GM23338 (cell line): Measurements from ENCODE around the gene FANK1. TPM values are rescaled to one million over a fixed set of nuclear protein-coding genes. Genes with fewer than 3 reads are reported as not detected.

Experiments used
- ATAC-seq: fragments of 200-7000 bp; cut with Tn5 transposase; 3 replicates; pipeline ENCODE4 v1.9.1; 2020
- DNase-seq: peaks from one replicate; pipeline ENCODE4 v3.0.0-alpha.2; 2015; ENCODE audit warnings: low spot score
- H2AFZ ChIP-seq: fragments of 200-600 bp; sonication (generic); 2 replicates; pipeline ENCODE4 v1.8.0; 2016; ENCODE audit warnings: antibody characterized with exemption, mild to moderate bottlenecking, moderate library complexity
- H3F3A ChIP-seq: fragments of 200-600 bp; sonication (generic); replicated peaks from 2 replicates; pipeline ENCODE4 v1.8.0; 2017; ENCODE audit warnings: antibody characterized with exemption, mixed run types, low read depth
- H3K27ac ChIP-seq: fragments of 200-600 bp; sonication (generic); 2 replicates; pipeline ENCODE4 v1.6.1; 2016; ENCODE audit warnings: low read depth
- H3K27me3 ChIP-seq: fragments of 200-600 bp; sonication (generic); 2 replicates; pipeline ENCODE4 v1.8.0; 2016; ENCODE audit warnings: mild to moderate bottlenecking, mixed run types, moderate library complexity; ENCODE audit not compliant: insufficient read depth
- H3K36me3 ChIP-seq: fragments of 200-600 bp; sonication (generic); 2 replicates; pipeline ENCODE4 v1.8.0; 2016; ENCODE audit warnings: mild to moderate bottlenecking; ENCODE audit not compliant: insufficient read depth
- H3K4me1 ChIP-seq: fragments of 200-600 bp; sonication (generic); 2 replicates; pipeline ENCODE4 v1.8.0; 2016; ENCODE audit warnings: mild to moderate bottlenecking, moderate library complexity; ENCODE audit not compliant: insufficient read depth
- H3K4me2 ChIP-seq: fragments of 200-600 bp; sonication (generic); 2 replicates; pipeline ENCODE4 v1.7.1; 2017; ENCODE audit warnings: mixed run types
- H3K4me3 ChIP-seq: fragments of 200-600 bp; sonication (generic); 2 replicates; pipeline ENCODE4 v1.6.1; 2016; ENCODE audit warnings: mixed run types
- H3K79me2 ChIP-seq: fragments of 200-600 bp; sonication (generic); replicated peaks from 2 replicates; pipeline ENCODE4 v1.8.0; 2017; ENCODE audit warnings: mild to moderate bottlenecking; ENCODE audit not compliant: insufficient read depth
- H3K9me2 ChIP-seq: fragments of 200-600 bp; sonication (generic); 2 replicates; pipeline ENCODE4 v1.8.0; 2017; ENCODE audit not compliant: insufficient read depth
- H4K20me1 ChIP-seq: fragments of 200-600 bp; sonication (generic); replicated peaks from 2 replicates; pipeline ENCODE4 v1.8.0; 2017; ENCODE audit warnings: mild to moderate bottlenecking; ENCODE audit not compliant: insufficient read depth
- H3K27ac Mint-ChIP-seq: 2 replicates; pipeline ENCODE4 v1.8.0; 2020; ENCODE audit warnings: inconsistent platforms, mild to moderate bottlenecking, moderate library complexity, mixed read lengths
- H3K27me3 Mint-ChIP-seq: 3 replicates; pipeline ENCODE4 v1.8.0; 2022; ENCODE audit warnings: low read depth, mild to moderate bottlenecking, moderate library complexity, mixed read lengths, inconsistent platforms; ENCODE audit not compliant: insufficient read depth, poor library complexity
- H3K36me3 Mint-ChIP-seq: 3 replicates; pipeline ENCODE4 v1.8.0; 2021; ENCODE audit warnings: low read depth, mild to moderate bottlenecking, inconsistent platforms, moderate library complexity, mixed read lengths
- H3K4me1 Mint-ChIP-seq: 3 replicates; pipeline ENCODE4 v1.8.0; 2020; ENCODE audit warnings: mild to moderate bottlenecking, inconsistent platforms, mixed read lengths
- H3K4me3 Mint-ChIP-seq: 3 replicates; pipeline ENCODE4 v1.8.0; 2021; ENCODE audit warnings: moderate library complexity, mild to moderate bottlenecking, inconsistent platforms, mixed read lengths
- H3K9me3 Mint-ChIP-seq: 3 replicates; pipeline ENCODE4 v1.8.0; 2020; ENCODE audit warnings: moderate library complexity, mild to moderate bottlenecking, inconsistent platforms, mixed read lengths
- CREB1 ChIP-seq: fragments of 250-450 bp; sonication (Bioruptor Pico); IDR thresholded peaks from 2 replicates; pipeline ENCODE4 v1.5.0; 2020; ENCODE audit warnings: low read depth, mild to moderate bottlenecking, moderate library complexity
- EZH2 ChIP-seq: fragments of 200-600 bp; sonication (generic); IDR thresholded peaks from one replicate; pipeline ENCODE4 v1.8.0; 2017; ENCODE audit warnings: antibody characterized with exemption, mild to moderate bottlenecking, low read depth; ENCODE audit not compliant: unreplicated experiment
- EZH2phosphoT487 ChIP-seq: fragments of 200-600 bp; sonication (generic); IDR thresholded peaks from one replicate; pipeline ENCODE4 v1.8.1; 2018; ENCODE audit warnings: antibody characterized with exemption; ENCODE audit not compliant: unreplicated experiment
- JUNB ChIP-seq: IDR thresholded peaks from one replicate; pipeline ENCODE4 v1.6.1; 2016; ENCODE audit warnings: antibody characterized with exemption; ENCODE audit not compliant: unreplicated experiment
- NANOG ChIP-seq: IDR thresholded peaks from 2 replicates; pipeline ENCODE4 v1.6.1; 2016; ENCODE audit warnings: antibody characterized with exemption, borderline replicate concordance
- REST ChIP-seq: IDR thresholded peaks from one replicate; pipeline ENCODE4 v1.6.1; 2018; ENCODE audit warnings: antibody characterized with exemption; ENCODE audit not compliant: unreplicated experiment
- STAT1 ChIP-seq: IDR thresholded peaks from one replicate; pipeline ENCODE4 v1.6.1; 2016; ENCODE audit warnings: antibody characterized with exemption; ENCODE audit not compliant: unreplicated experiment
- ZNF114 ChIP-seq: fragments of 250-450 bp; sonication (Bioruptor Pico); IDR thresholded peaks from 2 replicates; pipeline ENCODE4 v1.5.0; 2020; ENCODE audit warnings: mild to moderate bottlenecking, moderate library complexity
- ZNF462 ChIP-seq: fragments of 250-450 bp; sonication (Bioruptor Pico); IDR thresholded peaks from 2 replicates; pipeline ENCODE4 v1.5.0; 2020; ENCODE audit warnings: mild to moderate bottlenecking, moderate library complexity
- polyA plus RNA-seq: library from polyadenylated mRNA; unstranded; fragments of >200 nt; fragmentation: Nextera tagmentation; extraction: Ambion mirVana; gene quantifications from 2 replicates; pipeline ENCODE4 v1.2.1, GENCODE V29; 2016
- total RNA-seq: library from RNA; depleted of rRNA; stranded (reverse); fragments of >200 nt; shearing (Covaris generic); gene quantifications from 2 replicates; pipeline ENCODE4 v1.2.3, GENCODE V29; 2014
- TF ChIP-seq, protein P1 (sequence below), 2 experiments: fragments of 200-600 bp in 1 of 2; sonication (generic) in 1 of 2; conservative IDR thresholded peaks; 2 replicates each; pipeline versions ENCODE4 v1.5.1 to v1.6.1; 2016 to 2017; ENCODE audit warnings: antibody characterized with exemption in 2 of 2, low read depth in 2 of 2, mild to moderate bottlenecking in 2 of 2, moderate library complexity in 1 of 2
- TF ChIP-seq, protein P2 (sequence below): IDR thresholded peaks from 2 replicates; pipeline ENCODE4 v1.6.1; 2016; ENCODE audit warnings: antibody characterized with exemption

Gene FANK1
- total and polyA plus RNA-seq, 2 experiments from 2014 or later: 0.37 to 0.69 TPM

GRCh38 chr10:125989791-125990190 is 93.4 kb downstream of the FANK1 start (continued):
- no peak for TF ChIP-seq REST

DNA sequence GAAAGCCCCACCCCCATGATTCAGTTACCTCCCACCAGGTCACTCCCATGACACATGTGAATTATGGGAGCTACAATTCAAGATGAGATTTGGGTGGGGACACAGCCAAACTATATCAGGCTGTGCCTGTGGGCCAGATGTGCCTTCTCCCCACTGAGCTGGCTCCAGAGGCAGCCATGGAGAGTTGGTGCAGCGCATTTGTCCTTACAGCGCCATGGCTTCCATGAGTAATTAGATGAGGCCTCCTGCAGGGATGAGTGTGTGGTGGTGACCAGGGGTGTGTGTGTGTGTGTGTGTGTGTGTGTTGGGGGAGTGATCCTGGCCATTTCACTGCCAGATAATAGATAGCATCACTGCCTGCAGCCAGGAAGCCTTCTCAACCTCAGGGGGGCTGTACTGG is 94.6 kb downstream of the FANK1 start:
- Mint-ChIP-seq H3K27ac (no peak overlapping the region), H3K4me3 (no peak overlapping the region), H3K4me1 (no peaks in the 10 kb centered on the region), H3K27me3 (no peaks in the 10 kb centered on the region), H3K36me3 (peaks cover 2% of the 10 kb centered on the region; the same call in 1 of the 3 replicates), H3K9me3 (peaks cover 12% of the 10 kb centered on the region; the same call in 2 of the 3 replicates)
- Histone ChIP-seq H3K4me2 (no peak overlapping the region), H3K27me3 (no peaks in the 10 kb centered on the region), H3K4me1 (no peaks in the 10 kb centered on the region), H3K4me3 (no peak overlapping the region), H3K27ac (no peak overlapping the region), H3F3A (no peaks in the 10 kb centered on the region), H3K9me2 (peaks cover 6% of the 10 kb centered on the region; the same call in 1 of the 2 replicates), H4K20me1 (no peaks in the 10 kb centered on the region), H2AFZ (no peak overlapping the region), H3K79me2 (no peaks in the 10 kb centered on the region), H3K36me3 (no peaks in the 10 kb centered on the region)
- DNase-seq (no peak), ATAC-seq (no peak)
- TF ChIP-seq NANOG (no peak), ZNF114 (CRISPR knock-in tag) (no peak), ZNF462 (CRISPR knock-in tag) (no peak), EZH2phosphoT487 (no peak), JUNB (no peak), STAT1 (no peak), EZH2 (no peak), CREB1 (CRISPR knock-in tag) (no peak)
- TF ChIP-seq, protein P1, sequence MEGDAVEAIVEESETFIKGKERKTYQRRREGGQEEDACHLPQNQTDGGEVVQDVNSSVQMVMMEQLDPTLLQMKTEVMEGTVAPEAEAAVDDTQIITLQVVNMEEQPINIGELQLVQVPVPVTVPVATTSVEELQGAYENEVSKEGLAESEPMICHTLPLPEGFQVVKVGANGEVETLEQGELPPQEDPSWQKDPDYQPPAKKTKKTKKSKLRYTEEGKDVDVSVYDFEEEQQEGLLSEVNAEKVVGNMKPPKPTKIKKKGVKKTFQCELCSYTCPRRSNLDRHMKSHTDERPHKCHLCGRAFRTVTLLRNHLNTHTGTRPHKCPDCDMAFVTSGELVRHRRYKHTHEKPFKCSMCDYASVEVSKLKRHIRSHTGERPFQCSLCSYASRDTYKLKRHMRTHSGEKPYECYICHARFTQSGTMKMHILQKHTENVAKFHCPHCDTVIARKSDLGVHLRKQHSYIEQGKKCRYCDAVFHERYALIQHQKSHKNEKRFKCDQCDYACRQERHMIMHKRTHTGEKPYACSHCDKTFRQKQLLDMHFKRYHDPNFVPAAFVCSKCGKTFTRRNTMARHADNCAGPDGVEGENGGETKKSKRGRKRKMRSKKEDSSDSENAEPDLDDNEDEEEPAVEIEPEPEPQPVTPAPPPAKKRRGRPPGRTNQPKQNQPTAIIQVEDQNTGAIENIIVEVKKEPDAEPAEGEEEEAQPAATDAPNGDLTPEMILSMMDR (conservative IDR thresholded peaks at IDR 0.05; ENCODE audit: low read depth in 2 of 2): no peak
- TF ChIP-seq, protein P2, sequence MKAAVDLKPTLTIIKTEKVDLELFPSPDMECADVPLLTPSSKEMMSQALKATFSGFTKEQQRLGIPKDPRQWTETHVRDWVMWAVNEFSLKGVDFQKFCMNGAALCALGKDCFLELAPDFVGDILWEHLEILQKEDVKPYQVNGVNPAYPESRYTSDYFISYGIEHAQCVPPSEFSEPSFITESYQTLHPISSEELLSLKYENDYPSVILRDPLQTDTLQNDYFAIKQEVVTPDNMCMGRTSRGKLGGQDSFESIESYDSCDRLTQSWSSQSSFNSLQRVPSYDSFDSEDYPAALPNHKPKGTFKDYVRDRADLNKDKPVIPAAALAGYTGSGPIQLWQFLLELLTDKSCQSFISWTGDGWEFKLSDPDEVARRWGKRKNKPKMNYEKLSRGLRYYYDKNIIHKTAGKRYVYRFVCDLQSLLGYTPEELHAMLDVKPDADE: no peak
